KOPT-K1 (cell line): Measurements from ENCODE around the gene RBCK1.
"Not testable (repeated sequence)": the region's sequence is repeated elsewhere in the genome, so short reads cannot be mapped to it uniquely, and the experiment has no call there.

Source experiments
- H3K27ac ChIP-seq: fragments of 200-600 bp; sonication (generic); 2 replicates; pipeline ENCODE4 v1.5.1; 2016; ENCODE audit warnings: antibody characterized with exemption, mild to moderate bottlenecking, low read depth, low read length; ENCODE audit not compliant: poor library complexity, severe bottlenecking
- H3K36me3 ChIP-seq: fragments of 200-600 bp; sonication (generic); 2 replicates; pipeline ENCODE4 v1.5.1; 2017; ENCODE audit warnings: antibody characterized with exemption, mild to moderate bottlenecking, low read length, moderate library complexity; ENCODE audit not compliant: insufficient read depth
- H3K9me3 ChIP-seq: fragments of 200-600 bp; sonication (generic); 2 replicates; pipeline ENCODE4 v1.5.1; 2017; ENCODE audit warnings: antibody characterized with exemption, low read length, mild to moderate bottlenecking; ENCODE audit not compliant: insufficient read depth, poor library complexity, severe bottlenecking

RBCK1 gene

GRCh38 chr20:371755-372542 is 36.1 kb upstream of the RBCK1 start:
- no peaks in the 10 kb centered on the region for H3K36me3 ChIP-seq

GRCh38 chr20:372543-373082 is 35.5 kb upstream of the RBCK1 start:
- not testable (repeated sequence) for H3K36me3 ChIP-seq, H3K9me3 ChIP-seq
- peak overlapping the region; percentile 51 for H3K27ac ChIP-seq

More at GRCh38 chr20:371755-372542, 36.1 kb upstream of the RBCK1 start:
- Histone ChIP-seq H3K9me3 (no peaks in the 10 kb centered on the region), H3K27ac (peak overlapping the region; percentile 51)

GRCh38 chr20:373171-373890 is 34.8 kb upstream of the RBCK1 start:
- no peaks in the 10 kb centered on the region for H3K9me3 ChIP-seq
- peak overlapping the region; percentile 0 for H3K27ac ChIP-seq
- H3K36me3 ChIP-seq, result no peaks in the 10 kb centered on the region

- Histone ChIP-seq H3K36me3 (no peaks in the 10 kb centered on the region), H3K27ac (no peak overlapping the region), H3K9me3 (no peaks in the 10 kb centered on the region)
Measured at GRCh38 chr20:375265-375889, 32.7 kb upstream of the RBCK1 start.

GRCh38 chr20:376089-376488 is 32.0 kb upstream of the RBCK1 start:
- Histone ChIP-seq H3K9me3 (no peaks in the 10 kb centered on the region), H3K36me3 (no peaks in the 10 kb centered on the region), H3K27ac (no peak overlapping the region)

- Histone ChIP-seq H3K36me3 (no peaks in the 10 kb centered on the region), H3K9me3 (no peaks in the 10 kb centered on the region), H3K27ac (no peak overlapping the region)
Measured at GRCh38 chr20:376750-377149, 31.3 kb upstream of the RBCK1 start.

GRCh38 chr20:377578-377977 is 30.5 kb upstream of the RBCK1 start:
- H3K27ac ChIP-seq, H3K36me3 ChIP-seq, H3K9me3 ChIP-seq: not testable (repeated sequence)

GRCh38 chr20:378961-379336 is 29.1 kb upstream of the RBCK1 start:
- no peak overlapping the region for H3K27ac ChIP-seq
- no peaks in the 10 kb centered on the region for H3K36me3 ChIP-seq
- no peaks in the 10 kb centered on the region for H3K9me3 ChIP-seq

GRCh38 chr20:380763-381580 is 27.1 kb upstream of the RBCK1 start:
- no peaks in the 10 kb centered on the region for H3K36me3 ChIP-seq
- H3K27ac ChIP-seq, result peak overlapping the region; percentile 70
- no peaks in the 10 kb centered on the region for H3K9me3 ChIP-seq

- Histone ChIP-seq H3K36me3 (no peaks in the 10 kb centered on the region), H3K9me3 (no peaks in the 10 kb centered on the region), H3K27ac (peak overlapping the region; percentile 70)
Measured at GRCh38 chr20:381581-382290, 26.4 kb upstream of the RBCK1 start.

GRCh38 chr20:382291-383115 is 25.6 kb upstream of the RBCK1 start:
- Histone ChIP-seq H3K36me3 (peaks cover 2% of the 10 kb centered on the region; the same call in 1 of the 2 replicates), H3K27ac (peak overlapping the region; percentile 21), H3K9me3 (no peaks in the 10 kb centered on the region)

GRCh38 chr20:383889-384288 is 24.2 kb upstream of the RBCK1 start:
- Histone ChIP-seq H3K27ac (no peak overlapping the region), H3K9me3 (no peaks in the 10 kb centered on the region), H3K36me3 (peaks cover 16% of the 10 kb centered on the region)

- H3K27ac ChIP-seq, result no peak overlapping the region
- H3K9me3 ChIP-seq, result no peaks in the 10 kb centered on the region
- H3K36me3 ChIP-seq, result peaks cover 24% of the 10 kb centered on the region
Measured at GRCh38 chr20:384723-385122, 23.4 kb upstream of the RBCK1 start.
